HPDE6-E6E7 (cell line): ENCODE data around the gene COL15A1.
A peak's percentile ranks its signal among the peaks of the same experiment; 100 is the strongest.
"Not testable (repeated sequence)": the region's sequence is repeated elsewhere in the genome, so short reads cannot be mapped to it uniquely, and the experiment has no call there.

Experiments used
- DNase-seq: peaks from one replicate; pipeline ENCODE4 v3.0.0; 2011; ENCODE audit warnings: missing footprints; ENCODE audit errors: extremely low spot score

Gene COL15A1

DNA sequence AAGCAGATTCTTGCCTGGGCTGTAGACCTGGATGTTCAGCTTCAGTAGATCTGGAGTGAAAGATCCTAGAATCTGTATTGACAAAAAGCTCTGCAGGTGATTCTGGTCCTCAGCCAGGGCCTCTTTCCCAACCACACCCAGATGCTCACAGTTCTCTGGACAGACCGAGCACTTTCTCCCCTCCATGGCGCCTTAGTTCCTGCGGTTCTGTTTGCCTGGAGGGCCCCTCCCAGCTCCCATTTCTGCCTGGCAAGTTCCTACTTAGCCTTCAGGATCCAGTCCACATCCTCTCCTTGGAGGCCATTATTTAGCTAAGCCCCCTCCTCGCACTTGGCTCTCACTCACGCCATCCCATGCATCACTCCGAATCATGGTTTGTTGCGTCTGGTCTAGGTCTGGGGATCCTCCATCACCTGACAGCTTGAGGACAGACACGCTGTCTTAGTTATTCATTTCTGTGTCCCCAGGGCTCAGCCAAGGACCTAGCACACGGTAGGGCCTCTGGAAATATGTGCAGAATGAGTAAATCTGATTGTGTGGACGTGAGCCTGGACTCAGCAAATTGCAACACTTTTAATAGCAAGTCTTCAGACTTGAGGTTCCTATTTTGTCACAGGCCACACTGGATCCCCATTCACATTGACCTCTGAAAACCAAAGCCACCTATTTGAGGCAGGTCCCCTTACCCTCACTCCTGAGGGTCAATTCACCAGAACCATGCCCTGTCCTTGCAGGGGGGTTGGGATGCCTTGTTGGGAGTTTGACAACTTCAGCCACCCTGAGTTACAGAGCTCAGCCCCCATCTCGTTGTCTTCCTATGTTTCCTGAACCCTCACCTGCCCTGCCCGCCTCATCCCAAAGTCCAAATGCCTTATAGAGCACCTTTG, 50.7 kb downstream of the COL15A1 start:
- no peak for DNase-seq

- DNase-seq: no peak
Observed at GRCh38 chr9:98995059-98995671, 51.5 kb downstream of the COL15A1 start.

DNA sequence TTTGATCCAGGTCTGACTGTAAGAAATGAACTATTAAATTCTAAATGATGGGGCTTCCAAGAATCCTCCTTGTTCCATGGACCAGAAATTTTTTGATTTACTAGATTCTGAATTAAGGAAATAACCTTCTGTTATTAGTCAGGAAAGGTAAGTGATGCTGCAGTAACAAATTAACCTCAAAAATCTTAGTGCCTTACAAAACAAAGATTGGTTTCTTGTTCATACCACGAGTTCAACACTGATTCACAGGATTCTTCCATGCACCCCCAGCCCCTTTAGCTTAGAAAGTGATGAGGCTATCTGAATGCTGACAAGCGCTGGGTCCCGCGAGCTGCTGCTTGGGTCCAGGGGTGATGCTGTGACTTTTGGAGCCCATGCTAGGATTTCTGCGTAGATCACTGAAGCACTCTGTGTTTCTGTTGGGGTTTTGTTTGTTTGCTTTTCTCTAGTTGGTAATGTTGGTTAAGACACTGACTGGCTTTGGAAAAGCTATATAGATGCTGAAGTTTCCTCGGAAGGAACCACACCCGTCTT, 52.3 kb downstream of the COL15A1 start:
- DNase-seq: no peak

- DNase-seq: no peak
Observed at GRCh38 chr9:98997604-98998003, 53.9 kb downstream of the COL15A1 start.

GRCh38 chr9:98998441-98999151, 54.9 kb downstream of the COL15A1 start:
- DNase-seq: peak; percentile 53

- DNase-seq: no peak
Observed at GRCh38 chr9:98999152-98999525, 55.4 kb downstream of the COL15A1 start.

GRCh38 chr9:99000476-99001395, 57.0 kb downstream of the COL15A1 start:
- peak; percentile 23 for DNase-seq

- DNase-seq: no peak
Observed at GRCh38 chr9:99001892-99002291, 58.2 kb downstream of the COL15A1 start.

GRCh38 chr9:99002706-99003105, 59.0 kb downstream of the COL15A1 start:
- DNase-seq: no peak

DNA sequence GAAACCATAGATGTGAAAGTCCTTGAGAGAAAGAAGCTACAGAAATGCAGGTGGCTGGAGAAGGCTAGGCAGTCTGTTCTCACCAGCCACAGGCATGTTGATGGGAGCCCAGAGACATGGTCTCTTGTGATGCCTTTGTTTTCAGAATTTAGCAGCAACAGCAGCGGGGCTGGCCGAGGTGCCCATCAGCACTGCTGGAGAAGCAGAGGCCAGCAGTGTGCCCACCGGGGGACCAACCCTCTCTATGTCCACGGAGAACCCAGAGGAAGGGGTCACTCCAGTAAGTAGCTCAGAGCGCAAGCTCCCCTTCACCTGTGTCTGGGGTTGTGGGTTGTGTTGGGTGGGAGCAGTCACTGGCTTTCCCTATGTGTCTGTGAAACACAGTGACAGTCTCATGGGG, 59.6 kb downstream of the COL15A1 start:
- DNase-seq: no peak

DNA sequence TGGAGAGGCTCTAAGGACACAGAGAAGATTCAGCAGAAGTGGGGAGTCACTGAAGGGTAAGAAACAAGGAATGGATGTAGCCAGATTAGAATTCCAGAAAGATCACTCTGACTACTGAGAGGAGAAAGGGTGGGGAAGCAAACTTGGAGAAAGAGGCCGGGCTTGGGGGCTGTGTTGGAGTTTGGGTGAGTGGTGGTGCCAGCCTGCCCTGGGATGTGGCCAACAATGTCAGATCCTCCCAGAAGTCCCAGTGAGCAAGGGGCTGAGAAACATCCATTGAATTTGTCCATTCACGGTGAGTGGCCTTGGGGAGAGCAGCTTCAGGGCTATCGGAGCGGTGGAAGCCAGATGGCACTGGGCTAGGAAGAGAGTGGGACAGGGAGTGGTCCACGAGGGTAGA, 60.4 kb downstream of the COL15A1 start:
- DNase-seq: no peak

GRCh38 chr9:99004717-99005460, 61.2 kb downstream of the COL15A1 start:
- no peak for DNase-seq

DNA sequence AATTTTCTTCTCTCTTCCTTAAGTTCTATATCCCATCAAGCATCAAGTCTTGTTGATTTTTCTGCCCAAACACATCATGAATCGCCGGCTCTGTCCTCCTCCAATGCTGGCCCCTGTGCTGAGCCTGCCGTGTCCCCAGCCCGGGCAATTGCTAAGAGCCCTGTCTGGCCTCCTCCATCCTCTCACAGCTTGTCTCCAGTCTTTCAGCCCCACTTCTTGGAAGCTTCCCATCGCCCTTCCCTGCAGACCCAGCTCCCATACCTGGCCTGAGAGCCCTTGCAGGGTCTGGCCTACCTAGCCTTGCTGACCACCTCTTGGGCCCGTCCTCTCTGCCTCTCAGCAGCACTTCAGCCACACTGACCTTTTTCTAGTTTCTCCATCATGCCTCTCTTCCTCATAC, 61.9 kb downstream of the COL15A1 start:
- DNase-seq: no peak

DNA sequence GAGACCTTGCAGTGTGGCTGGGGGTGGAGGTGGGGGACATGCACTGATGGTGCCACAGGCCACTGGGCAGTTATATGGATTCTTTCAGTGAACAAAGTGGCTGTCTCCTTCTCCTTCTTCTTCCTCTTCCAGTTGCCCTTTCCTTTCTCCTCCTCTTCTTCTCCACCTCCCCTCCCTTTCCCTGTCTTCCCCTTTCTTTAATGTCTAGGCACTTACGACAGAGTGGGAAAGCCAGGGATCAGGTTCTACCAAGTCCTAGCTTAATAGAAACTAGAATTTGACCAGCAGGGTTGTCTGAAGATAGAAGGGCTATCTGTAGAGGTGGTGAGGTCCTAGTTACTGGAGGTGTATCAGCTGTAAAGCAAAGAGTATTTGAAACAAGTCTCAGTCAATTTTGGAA, 62.8 kb downstream of the COL15A1 start:
- no peak for DNase-seq

DNA sequence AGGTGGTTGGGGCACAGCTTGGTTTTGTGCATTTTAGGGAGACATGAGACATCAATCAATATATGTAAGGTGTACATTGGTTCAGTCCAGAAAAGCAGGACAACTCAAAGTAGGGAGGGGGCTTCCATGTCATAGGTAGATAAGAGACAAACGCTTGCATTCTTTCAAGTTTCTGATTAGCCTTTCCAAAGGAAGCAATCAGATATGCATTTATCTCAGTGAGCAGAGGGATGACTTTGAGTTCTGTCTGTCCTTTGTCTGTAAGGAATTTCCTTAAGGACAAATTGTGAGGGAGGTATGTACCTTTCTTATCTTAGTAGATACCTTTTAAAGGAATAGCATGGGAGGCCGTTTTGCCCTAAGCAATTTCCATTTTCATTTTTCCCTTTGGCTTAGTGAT, 63.3 kb downstream of the COL15A1 start:
- no peak for DNase-seq

DNA sequence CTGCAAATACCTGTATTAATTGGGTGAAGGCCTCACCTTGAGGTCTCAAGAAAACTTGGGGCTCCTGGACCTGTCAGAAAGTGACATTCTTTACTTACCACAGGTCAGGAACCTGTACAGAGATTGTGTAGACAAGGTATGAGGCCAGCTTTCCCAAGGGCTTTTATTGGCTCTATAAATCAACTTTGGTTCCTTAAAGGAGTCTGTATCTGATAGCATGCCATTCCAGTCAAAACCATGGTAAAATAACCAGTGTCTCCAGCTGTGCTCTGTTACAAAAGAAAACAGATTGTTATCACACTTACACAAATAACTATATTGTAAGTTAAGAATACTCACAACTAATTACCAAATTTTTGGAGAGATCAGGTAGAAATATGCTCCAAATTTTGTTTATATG, 64.5 kb downstream of the COL15A1 start:
- no peak for DNase-seq

GRCh38 chr9:99010393-99010792, 66.7 kb downstream of the COL15A1 start:
- DNase-seq: not testable (repeated sequence)

DNA sequence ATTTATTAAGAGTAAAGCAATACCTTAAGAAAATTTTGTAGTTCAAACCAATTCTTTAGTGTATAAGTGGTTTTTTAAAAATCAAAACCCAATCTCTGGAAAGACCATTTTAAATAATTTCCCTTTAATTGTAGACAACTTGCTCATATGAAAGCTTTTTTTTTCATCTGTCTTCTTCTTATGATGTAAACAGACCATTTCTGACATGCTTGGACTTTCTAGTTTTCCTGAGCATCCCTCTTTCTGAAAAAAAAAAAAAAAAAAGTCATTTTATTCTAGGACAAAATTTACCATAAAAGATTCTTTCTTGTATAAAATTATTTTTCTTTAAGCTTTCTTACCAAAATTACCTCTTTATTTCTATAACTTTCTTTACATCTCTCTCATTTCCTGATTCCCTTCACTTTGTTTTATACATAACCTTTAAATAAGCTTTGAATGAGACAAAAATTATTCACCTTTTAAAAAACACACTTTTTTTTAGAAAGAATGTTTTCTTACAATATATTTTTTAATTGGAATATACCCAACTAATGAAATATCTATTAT, 67.5 kb downstream of the COL15A1 start:
- DNase-seq: no peak

DNA sequence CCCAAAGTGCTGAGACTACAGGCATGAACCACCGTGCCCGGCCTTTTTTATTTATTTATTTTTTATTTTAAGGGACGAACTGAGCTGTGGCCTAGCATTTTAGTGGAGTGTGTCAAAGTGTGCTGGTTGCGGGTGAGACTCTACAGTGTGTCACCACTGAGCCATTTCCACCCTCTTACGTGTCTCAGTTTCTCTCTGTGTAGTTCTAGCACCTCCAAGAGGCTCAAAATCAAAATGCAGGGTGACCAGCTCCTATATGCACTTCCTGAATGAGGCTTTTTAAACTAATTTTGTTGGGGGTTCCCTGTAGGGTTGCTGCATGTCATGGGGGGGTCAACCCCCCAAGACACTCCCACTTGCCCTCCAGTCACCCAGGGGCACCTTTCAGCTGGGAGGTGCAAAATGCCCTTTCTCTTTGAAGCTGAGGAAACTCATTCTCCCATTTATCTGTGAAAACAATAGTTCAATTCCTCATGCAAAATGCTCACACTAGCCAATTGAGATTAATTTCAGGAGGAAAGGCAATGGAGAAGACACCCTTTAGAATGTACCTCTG, 69.3 kb downstream of the COL15A1 start:
- DNase-seq: no peak

- no peak for DNase-seq
Observed at GRCh38 chr9:99013550-99013949, 69.8 kb downstream of the COL15A1 start.
